K562 (cell line): ENCODE measurements around the gene EFHC2. TPM values are rescaled to one million over a fixed set of nuclear protein-coding genes. Genes with fewer than 3 reads are reported as not detected.
A peak's percentile ranks its signal among the peaks of the same experiment; 100 is the strongest.

Source experiments
- ATAC-seq: fragments of 200-7000 bp; cut with Tn5 transposase; 3 replicates; pipeline ENCODE4 v1.9.1; 2020; ENCODE audit warnings: moderate library complexity
- BruUV-seq: library from RNA; stranded (reverse); fragments of 400-500 nt; replicated peaks from 2 replicates; lab custom pipeline; 2021; lab: Mats Ljungman, UMichigan
- CTCF ChIA-PET: fragments of 300-600 bp; formaldehyde crosslinking; extraction: SDS; loops from one replicate; lab custom pipeline; 2021; ENCODE audit warnings: low intra/inter-chr PET ratio; lab: Yijun Ruan, JAX
- POLR2A ChIA-PET: fragments of 300-600, 350-650 bp; sonication (Branson Sonifier 250); formaldehyde crosslinking; extraction: SDS; loops from one replicate; lab custom pipeline; 2021; ENCODE audit warnings: antibody characterized with exemption, inconsistent platforms; lab: Yijun Ruan, JAX
- DNase-seq, 4 experiments: peaks; one replicate each; pipeline versions ENCODE4 v3.0.0 to v3.0.0-alpha.2; 2011 to 2018; ENCODE audit warnings: low spot score in 3 of 4, mixed read lengths in 3 of 4; ENCODE audit errors: extremely low read depth in 1 of 4
- FAIRE-seq: peaks from 2 replicates; lab custom pipeline; 2011; peaks lifted over from hg19 to GRCh38; lab: Jason Lieb, UNC
- H2AFZ ChIP-seq: 2 replicates; pipeline ENCODE4 v1.6.0; 2011; ENCODE audit warnings: low read depth, low read length, control low read depth, inconsistent platforms
- H3K27ac ChIP-seq: fragments of 200-600 bp; 3 replicates; pipeline ENCODE4 v1.8.0; 2011; ENCODE audit warnings: low read depth, mild to moderate bottlenecking, control low read depth, inconsistent platforms, low read length, moderate library complexity, mixed read lengths; ENCODE audit errors: extremely low read depth
- H3K27me3 ChIP-seq, 2 experiments: fragments of 300-600 bp in 1 of 2; 2 replicates in 1 of 2; 3 replicates in 1 of 2; pipeline versions ENCODE4 v1.6.0 to v1.8.0; 2011; ENCODE audit warnings: inconsistent platforms in 2 of 2, low read length in 2 of 2, mild to moderate bottlenecking in 1 of 2, mixed read lengths in 1 of 2, moderate library complexity in 1 of 2; ENCODE audit not compliant: control insufficient read depth in 2 of 2, insufficient read depth in 2 of 2
- H3K36me3 ChIP-seq: fragments of 300-600 bp; 3 replicates; pipeline ENCODE4 v1.8.0; 2011; ENCODE audit warnings: mild to moderate bottlenecking, low read length, inconsistent platforms; ENCODE audit not compliant: control insufficient read depth, insufficient read depth
- H3K4me1 ChIP-seq, 2 experiments: fragments of 200-600 bp in 1 of 2; replicated peaks in 1 of 2; 2 replicates in 1 of 2; 3 replicates in 1 of 2; pipeline versions ENCODE4 v1.5.1 to v1.8.0; 2011; ENCODE audit warnings: inconsistent platforms in 2 of 2, low read length in 2 of 2, mild to moderate bottlenecking in 1 of 2, mixed read lengths in 1 of 2, moderate library complexity in 1 of 2; ENCODE audit not compliant: control insufficient read depth in 2 of 2, insufficient read depth in 2 of 2
- H3K4me2 ChIP-seq: 2 replicates; pipeline ENCODE4 v1.6.1; 2011; ENCODE audit warnings: low read length, control low read depth, inconsistent platforms, mixed read lengths; ENCODE audit not compliant: insufficient read depth
- H3K4me3 ChIP-seq: fragments of 200-600 bp; sonication (generic), shearing (Covaris generic); 2 replicates; pipeline ENCODE4 v1.5.1; 2016; ENCODE audit warnings: control low read depth, inconsistent platforms
- H3K79me2 ChIP-seq: fragments of 200-600 bp; 3 replicates; pipeline ENCODE4 v1.8.0; 2011; ENCODE audit warnings: low read length, inconsistent platforms; ENCODE audit not compliant: control insufficient read depth, insufficient read depth
- H3K9ac ChIP-seq, 2 experiments: 2 replicates each; pipeline versions ENCODE4 v1.6.0 to v1.6.1; 2011; ENCODE audit warnings: low read depth in 2 of 2, low read length in 2 of 2, control low read depth in 1 of 2, inconsistent platforms in 1 of 2, mild to moderate bottlenecking in 1 of 2, mixed read lengths in 1 of 2; ENCODE audit not compliant: insufficient read depth in 1 of 2
- H3K9me1 ChIP-seq: one replicate; pipeline ENCODE4 v1.6.0; 2011; ENCODE audit warnings: inconsistent platforms, mild to moderate bottlenecking, low read length, moderate library complexity; ENCODE audit not compliant: control insufficient read depth, insufficient read depth
- H3K9me3 ChIP-seq: replicated peaks from 2 replicates; pipeline ENCODE4 v1.5.1; 2011; ENCODE audit warnings: low read depth, low read length, inconsistent platforms; ENCODE audit not compliant: control insufficient read depth, insufficient read depth
- H4K20me1 ChIP-seq: replicated peaks from 2 replicates; pipeline ENCODE4 v1.6.1; 2011; ENCODE audit warnings: low read length, inconsistent platforms, mixed read lengths; ENCODE audit not compliant: control insufficient read depth, insufficient read depth
- CEBPB ChIP-seq: fragments of 450-650 bp; IDR thresholded peaks from 2 replicates; pipeline ENCODE4 v1.6.1; 2016; ENCODE audit warnings: missing genetic modification characterization, missing compliant biosample characterization
- CEBPG ChIP-seq, 3 experiments: fragments of 200-800 bp in 1 of 3; sonication (Bioruptor generic) in 1 of 3; sonication (generic) in 1 of 3; formaldehyde crosslinking in 1 of 3; IDR thresholded peaks in 2 of 3; conservative IDR thresholded peaks in 1 of 3; 2 replicates each; pipeline versions ENCODE4 v1.6.1 to v1.8.0; 2016 to 2022; ENCODE audit warnings: missing compliant biosample characterization in 2 of 3, missing genetic modification characterization in 2 of 3, mild to moderate bottlenecking in 1 of 3, missing genetic modification reagents in 1 of 3
- HDAC2 ChIP-seq: fragments of 450-650 bp; IDR thresholded peaks from 2 replicates; pipeline ENCODE4 v1.6.1; 2016; ENCODE audit warnings: mild to moderate bottlenecking
- KDM1A ChIP-seq, 2 experiments: fragments of 450-650 bp; IDR thresholded peaks; 2 replicates each; pipeline ENCODE4 v1.6.1; 2016; ENCODE audit warnings: mild to moderate bottlenecking in 2 of 2
- MEIS2 ChIP-seq: fragments of 450-650 bp; IDR thresholded peaks from 2 replicates; pipeline ENCODE4 v1.6.1; 2014; ENCODE audit warnings: mild to moderate bottlenecking; ENCODE audit not compliant: partially characterized antibody
- TAL1 ChIP-seq: fragments of 450-650 bp; IDR thresholded peaks from 2 replicates; pipeline ENCODE4 v1.6.1; 2016; ENCODE audit warnings: mild to moderate bottlenecking
- WGBS: fragments of 100-300 bp; shearing (Covaris generic); methylation state at CpG from one replicate; pipeline ENCODE4 v1.1.6; 2016; ENCODE audit warnings: low coverage, mixed read lengths; ENCODE audit not compliant: insufficient coverage; ENCODE audit errors: missing lambda C conversion rate; 5-methylcytosine and 5-hydroxymethylcytosine counted together
- in situ Hi-C: fragments of 300-500 bp; cut with MboI; formaldehyde crosslinking; loops from 4 replicates; pipeline ENCODE4 v1.15.0; 2018; ENCODE audit warnings: inconsistent platforms, mixed read lengths
- intact Hi-C: fragments of 100-400 bp; cut with micrococcal nuclease; formaldehyde crosslinking; loops from 2 replicates; pipeline ENCODE4 v1.14.2; 2022
- polyA plus RNA-seq, 8 experiments: library from polyadenylated mRNA; depleted of rRNA in 4 of 8; stranded (reverse) in 5 of 8; unstranded in 3 of 8; fragments of >200 nt; fragmentation: Nextera tagmentation in 2 of 8; fragmentation: Illumina TruSeq in 1 of 8; extraction: Ambion mirVana in 2 of 8; extraction: Trizol in 1 of 8; gene quantifications; 2 replicates each; pipeline versions ENCODE4 v1.2.1 to v1.2.3, GENCODE V29; 2011 to 2014; ENCODE audit warnings: inconsistent platforms in 1 of 8, missing spikeins in 1 of 8
- total RNA-seq, 7 experiments: library from RNA; depleted of rRNA in 6 of 7; stranded (reverse); fragments of >200 nt in 6 of 7; fragmentation: Illumina TruSeq in 2 of 7; extraction: Trizol in 2 of 7; gene quantifications; 2 replicates each; pipeline versions ENCODE4 v1.2.1 to v1.2.3, GENCODE V29; 2011 to 2021; ENCODE audit warnings: low replicate concordance in 1 of 7
- TF ChIP-seq, protein P1 (sequence below): sonication (generic); formaldehyde crosslinking; IDR thresholded peaks from 2 replicates; pipeline ENCODE4 v1.8.0; 2022; ENCODE audit warnings: missing genetic modification reagents, mild to moderate bottlenecking, borderline replicate concordance
- TF ChIP-seq, protein P2 (sequence below): fragments of 450-650 bp; IDR thresholded peaks from 2 replicates; pipeline ENCODE4 v1.7.1; 2018; ENCODE audit warnings: mild to moderate bottlenecking, low read depth; ENCODE audit not compliant: partially characterized antibody

EFHC2 gene
- total and polyA plus RNA-seq, 9 of the 15 experiments (the other 6 are each of a cell fraction or from before 2014, with no cell fraction given) = 1.3 to 8.1 (median 3.0) TPM

DNA sequence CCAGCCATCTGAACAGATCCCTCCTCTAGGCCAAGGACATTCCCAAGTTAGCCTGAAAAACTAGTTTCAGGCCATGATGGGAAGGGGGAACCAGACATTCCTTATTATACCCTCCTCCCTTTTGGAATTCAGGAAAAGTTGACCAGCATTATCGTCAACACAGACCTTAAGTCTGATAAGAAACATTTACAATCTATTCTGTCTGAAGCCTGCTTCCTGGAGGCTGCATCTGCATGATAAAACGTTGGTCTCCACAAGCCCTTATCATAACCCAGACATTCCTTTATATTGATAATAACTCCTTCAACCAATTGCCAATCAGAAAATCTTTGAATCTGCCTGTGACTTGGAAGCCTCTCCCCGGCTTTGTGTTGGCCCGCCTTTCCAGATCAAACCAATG, 44.3 kb downstream of the EFHC2 start (continued):
- peak; percentile 40 for TF ChIP-seq MEIS2
- 0 out of 2 replicates have a peak, but pooled peaks have one; percentile 43 for TF ChIP-seq HDAC2
- peak; percentile 90 for TF ChIP-seq TAL1
- peak; percentile 48 to 59; a peak in 3 of 4 replicates for TF ChIP-seq KDM1A (IDR thresholded peaks at IDR 0.05)

DNA sequence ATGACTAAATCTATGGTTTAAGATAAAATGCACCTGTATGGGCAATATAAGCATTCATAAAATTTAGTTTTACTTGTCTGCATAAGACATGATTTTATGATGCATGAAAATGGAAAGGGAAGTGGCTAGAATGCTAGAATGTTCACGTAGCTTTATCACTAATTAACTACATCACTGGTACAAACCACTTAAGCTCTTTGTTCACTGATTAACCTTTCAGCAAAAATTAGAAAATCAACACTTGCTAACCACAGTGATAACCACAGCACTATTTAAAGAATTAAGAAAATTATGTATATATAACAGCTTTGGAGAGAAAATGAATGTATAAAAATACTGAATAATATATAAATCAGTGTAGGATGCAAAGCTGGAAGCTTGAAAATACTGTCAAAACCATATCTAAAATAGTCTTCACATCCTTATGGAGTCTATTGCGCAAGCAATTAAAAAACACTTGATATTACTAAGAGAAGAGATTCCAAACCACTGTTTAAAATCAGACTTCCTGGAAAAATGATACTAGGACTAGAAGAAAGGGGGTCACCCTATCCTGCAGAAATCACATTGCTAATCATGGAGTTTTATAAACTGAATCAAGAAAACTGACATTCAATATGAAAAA, 51.9 kb downstream of the EFHC2 start:
- no peaks in the 10 kb centered on the region for H4K20me1 ChIP-seq
- no peaks in the 10 kb centered on the region for H3K36me3 ChIP-seq
- no peak overlapping the region for H3K4me3 ChIP-seq
- CTCF ChIA-PET = no interaction called here
- no peaks in the 10 kb centered on the region for H3K9me3 ChIP-seq
- H3K4me1 ChIP-seq = no peaks in the 10 kb centered on the region
- H3K9me1 ChIP-seq = no peaks in the 10 kb centered on the region
- H2AFZ ChIP-seq = no peak overlapping the region
- no peaks in the 10 kb centered on the region for H3K79me2 ChIP-seq
- no peak for ATAC-seq
- TF ChIP-seq CEBPG (CRISPR knock-in tag; IDR thresholded peaks at IDR 0.05) (no peak), CEBPG (tag; conservative IDR thresholded peaks at IDR 0.05 in 1 of 2, IDR thresholded peaks at IDR 0.05 in 1 of 2) (peak; percentile 12 to 77; a peak in 2 of 4 replicates), CEBPB (tag) (peak; percentile 73)
- TF ChIP-seq, protein P1, sequence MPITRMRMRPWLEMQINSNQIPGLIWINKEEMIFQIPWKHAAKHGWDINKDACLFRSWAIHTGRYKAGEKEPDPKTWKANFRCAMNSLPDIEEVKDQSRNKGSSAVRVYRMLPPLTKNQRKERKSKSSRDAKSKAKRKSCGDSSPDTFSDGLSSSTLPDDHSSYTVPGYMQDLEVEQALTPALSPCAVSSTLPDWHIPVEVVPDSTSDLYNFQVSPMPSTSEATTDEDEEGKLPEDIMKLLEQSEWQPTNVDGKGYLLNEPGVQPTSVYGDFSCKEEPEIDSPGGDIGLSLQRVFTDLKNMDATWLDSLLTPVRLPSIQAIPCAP = no peak
- TF ChIP-seq, protein P2, sequence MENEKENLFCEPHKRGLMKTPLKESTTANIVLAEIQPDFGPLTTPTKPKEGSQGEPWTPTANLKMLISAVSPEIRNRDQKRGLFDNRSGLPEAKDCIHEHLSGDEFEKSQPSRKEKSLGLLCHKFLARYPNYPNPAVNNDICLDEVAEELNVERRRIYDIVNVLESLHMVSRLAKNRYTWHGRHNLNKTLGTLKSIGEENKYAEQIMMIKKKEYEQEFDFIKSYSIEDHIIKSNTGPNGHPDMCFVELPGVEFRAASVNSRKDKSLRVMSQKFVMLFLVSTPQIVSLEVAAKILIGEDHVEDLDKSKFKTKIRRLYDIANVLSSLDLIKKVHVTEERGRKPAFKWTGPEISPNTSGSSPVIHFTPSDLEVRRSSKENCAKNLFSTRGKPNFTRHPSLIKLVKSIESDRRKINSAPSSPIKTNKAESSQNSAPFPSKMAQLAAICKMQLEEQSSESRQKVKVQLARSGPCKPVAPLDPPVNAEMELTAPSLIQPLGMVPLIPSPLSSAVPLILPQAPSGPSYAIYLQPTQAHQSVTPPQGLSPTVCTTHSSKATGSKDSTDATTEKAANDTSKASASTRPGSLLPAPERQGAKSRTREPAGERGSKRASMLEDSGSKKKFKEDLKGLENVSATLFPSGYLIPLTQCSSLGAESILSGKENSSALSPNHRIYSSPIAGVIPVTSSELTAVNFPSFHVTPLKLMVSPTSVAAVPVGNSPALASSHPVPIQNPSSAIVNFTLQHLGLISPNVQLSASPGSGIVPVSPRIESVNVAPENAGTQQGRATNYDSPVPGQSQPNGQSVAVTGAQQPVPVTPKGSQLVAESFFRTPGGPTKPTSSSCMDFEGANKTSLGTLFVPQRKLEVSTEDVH = no peak
- H3K27ac ChIP-seq = no peak overlapping the region
- H3K4me2 ChIP-seq = no peak overlapping the region
- no peak for DNase-seq
- intact Hi-C loops (no loop called here), in situ Hi-C loops (no loop called here)
- POLR2A ChIA-PET = no interaction called here
- H3K9ac ChIP-seq = no peak overlapping the region
- 83% methylated on average over 2 of the region's 2 CpGs for WGBS
- no TSS peak for BruUV-seq
- no peak for FAIRE-seq
- no peaks in the 10 kb centered on the region for H3K27me3 ChIP-seq
